ENCODE measurements around the gene ERP29. TPM values are rescaled to one million over a fixed set of nuclear protein-coding genes. Genes with fewer than 3 reads are reported as not detected.

The ERP29 gene
- total and polyA plus RNA-seq, 4 donors, result 35.6 to 140 (median 57.1) TPM

GRCh38 chr12:111964935-111965334 lies 48.3 kb upstream of the ERP29 start (continued):
- TF ChIP-seq FOXA1 (IDR thresholded peaks at IDR 0.05), result no peak
- TF ChIP-seq EGR1 (IDR thresholded peaks at IDR 0.05; ENCODE audit: low read depth in 2 of 2), result no peak
- TF ChIP-seq NR2F2 (IDR thresholded peaks at IDR 0.05), result no peak
- TF ChIP-seq RAD21 (IDR thresholded peaks at IDR 0.05), result no peak
- TF ChIP-seq MAX (IDR thresholded peaks at IDR 0.05), result no peak
- no peak for TF ChIP-seq YY1 (IDR thresholded peaks at IDR 0.05)
- no peak for TF ChIP-seq FOXA2 (IDR thresholded peaks at IDR 0.05)
- TF ChIP-seq HNF4A (conservative IDR thresholded peaks at IDR 0.05), result no peak
- TF ChIP-seq GABPA (IDR thresholded peaks at IDR 0.05 in 1 of 2, conservative IDR thresholded peaks at IDR 0.05 in 1 of 2), result no peak

GRCh38 chr12:111971800-111972199 lies 41.4 kb upstream of the ERP29 start:
- H3K9me3 ChIP-seq (ENCODE audit: control insufficient read depth in 4 of 4, low read length in 3 of 4), result peaks cover 0 to 2% (median under 1%) of the 10 kb centered on the region in 4 donors
- TF ChIP-seq FOXA1 (IDR thresholded peaks at IDR 0.05) (no peak), HNF4A (conservative IDR thresholded peaks at IDR 0.05) (no peak), FOXA2 (IDR thresholded peaks at IDR 0.05) (no peak), EGR1 (IDR thresholded peaks at IDR 0.05; ENCODE audit: low read depth in 2 of 2) (no peak), RAD21 (IDR thresholded peaks at IDR 0.05) (no peak), ZBTB33 (IDR thresholded peaks at IDR 0.05) (no peak), REST (IDR thresholded peaks at IDR 0.05) (no peak), JUND (IDR thresholded peaks at IDR 0.05) (no peak), GABPA (IDR thresholded peaks at IDR 0.05 in 1 of 2, conservative IDR thresholded peaks at IDR 0.05 in 1 of 2) (no peak), SP1 (IDR thresholded peaks at IDR 0.05) (no peak), NR2F2 (IDR thresholded peaks at IDR 0.05) (no peak), TAF1 (conservative IDR thresholded peaks at IDR 0.05) (no peak), HNF4G (IDR thresholded peaks at IDR 0.05) (no peak), YY1 (IDR thresholded peaks at IDR 0.05) (no peak), MAX (IDR thresholded peaks at IDR 0.05) (no peak)
- TF ChIP-seq, protein P1, sequence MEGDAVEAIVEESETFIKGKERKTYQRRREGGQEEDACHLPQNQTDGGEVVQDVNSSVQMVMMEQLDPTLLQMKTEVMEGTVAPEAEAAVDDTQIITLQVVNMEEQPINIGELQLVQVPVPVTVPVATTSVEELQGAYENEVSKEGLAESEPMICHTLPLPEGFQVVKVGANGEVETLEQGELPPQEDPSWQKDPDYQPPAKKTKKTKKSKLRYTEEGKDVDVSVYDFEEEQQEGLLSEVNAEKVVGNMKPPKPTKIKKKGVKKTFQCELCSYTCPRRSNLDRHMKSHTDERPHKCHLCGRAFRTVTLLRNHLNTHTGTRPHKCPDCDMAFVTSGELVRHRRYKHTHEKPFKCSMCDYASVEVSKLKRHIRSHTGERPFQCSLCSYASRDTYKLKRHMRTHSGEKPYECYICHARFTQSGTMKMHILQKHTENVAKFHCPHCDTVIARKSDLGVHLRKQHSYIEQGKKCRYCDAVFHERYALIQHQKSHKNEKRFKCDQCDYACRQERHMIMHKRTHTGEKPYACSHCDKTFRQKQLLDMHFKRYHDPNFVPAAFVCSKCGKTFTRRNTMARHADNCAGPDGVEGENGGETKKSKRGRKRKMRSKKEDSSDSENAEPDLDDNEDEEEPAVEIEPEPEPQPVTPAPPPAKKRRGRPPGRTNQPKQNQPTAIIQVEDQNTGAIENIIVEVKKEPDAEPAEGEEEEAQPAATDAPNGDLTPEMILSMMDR (IDR thresholded peaks at IDR 0.05; ENCODE audit: low read depth, low read length, missing input control), result no peak
- TF ChIP-seq, protein P2, sequence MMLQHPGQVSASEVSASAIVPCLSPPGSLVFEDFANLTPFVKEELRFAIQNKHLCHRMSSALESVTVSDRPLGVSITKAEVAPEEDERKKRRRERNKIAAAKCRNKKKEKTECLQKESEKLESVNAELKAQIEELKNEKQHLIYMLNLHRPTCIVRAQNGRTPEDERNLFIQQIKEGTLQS (IDR thresholded peaks at IDR 0.05), result no peak
- H3K27ac ChIP-seq (ENCODE audit: low read depth in 1 of 2, low read length in 2 of 2), result no peak overlapping the region
- no peaks in the 10 kb centered on the region for H3K36me3 ChIP-seq (ENCODE audit: control insufficient read depth in 4 of 4, insufficient read depth in 3 of 4, low read depth in 1 of 4, low read length in 3 of 4)
- H3K27me3 ChIP-seq (ENCODE audit: control insufficient read depth in 4 of 4, insufficient read depth in 4 of 4, low read length in 3 of 4), result no peaks in the 10 kb centered on the region
- H3K4me1 ChIP-seq (ENCODE audit: control insufficient read depth in 4 of 4, insufficient read depth in 4 of 4, low read length in 3 of 4), result no peaks in the 10 kb centered on the region
- H3K9ac ChIP-seq (ENCODE audit: low read depth in 1 of 2, low read length in 2 of 2), result no peak overlapping the region
- no peak overlapping the region for H3K4me3 ChIP-seq (ENCODE audit: low read depth in 1 of 3, low read length in 3 of 3)
- DNase-seq (ENCODE audit: low spot score), result no peak
